ENCODE measurements around the gene CNKSR3.

Gene CNKSR3

GRCh38 chr6:154361476-154361875 lies 149.0 kb downstream of the CNKSR3 start:
- Histone ChIP-seq H3K4me3 (ENCODE audit: low read depth, low read length) (no peak overlapping the region), H3K9me3 (ENCODE audit: control insufficient read depth, insufficient read depth, low read length) (no peaks in the 10 kb centered on the region), H3K4me1 (ENCODE audit: control insufficient read depth, insufficient read depth, low read length) (no peaks in the 10 kb centered on the region), H3K36me3 (ENCODE audit: control insufficient read depth, insufficient read depth, low read length) (no peaks in the 10 kb centered on the region), H3K27me3 (ENCODE audit: control insufficient read depth, insufficient read depth, low read length) (no peaks in the 10 kb centered on the region), H3K9ac (ENCODE audit: low read depth, low read length) (no peak overlapping the region)

DNA sequence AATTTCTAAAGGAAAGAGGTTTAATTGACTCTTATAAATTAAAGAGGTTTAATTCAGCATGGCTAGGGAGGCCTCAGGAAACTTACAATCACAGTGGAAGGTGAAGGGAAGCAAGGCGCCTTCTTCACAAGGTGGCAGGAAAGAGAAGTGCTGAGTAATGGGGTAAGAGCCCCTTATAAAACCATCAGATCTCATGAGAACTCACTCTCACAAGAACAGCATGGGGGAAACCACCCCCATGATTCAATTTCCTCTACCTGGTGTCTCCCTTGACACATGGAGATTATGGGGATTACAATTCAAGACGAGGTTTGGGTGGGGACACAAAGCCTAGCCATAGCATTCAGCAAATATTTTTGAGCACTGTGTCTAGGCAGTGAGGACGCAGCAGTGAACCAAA lies 150.0 kb downstream of the CNKSR3 start:
- no peak overlapping the region for H3K9ac ChIP-seq (ENCODE audit: low read depth, low read length)
- no peaks in the 10 kb centered on the region for H3K27me3 ChIP-seq (ENCODE audit: control insufficient read depth, insufficient read depth, low read length)
- H3K4me1 ChIP-seq (ENCODE audit: control insufficient read depth, insufficient read depth, low read length): no peaks in the 10 kb centered on the region
- H3K9me3 ChIP-seq (ENCODE audit: control insufficient read depth, insufficient read depth, low read length): no peaks in the 10 kb centered on the region
- no peak overlapping the region for H3K4me3 ChIP-seq (ENCODE audit: low read depth, low read length)
- no peaks in the 10 kb centered on the region for H3K36me3 ChIP-seq (ENCODE audit: control insufficient read depth, insufficient read depth, low read length)

GRCh38 chr6:154359679-154360078 lies 150.8 kb downstream of the CNKSR3 start:
- no peak overlapping the region for H3K4me3 ChIP-seq (ENCODE audit: low read depth, low read length)
- H3K27me3 ChIP-seq (ENCODE audit: control insufficient read depth, insufficient read depth, low read length): no peaks in the 10 kb centered on the region

DNA sequence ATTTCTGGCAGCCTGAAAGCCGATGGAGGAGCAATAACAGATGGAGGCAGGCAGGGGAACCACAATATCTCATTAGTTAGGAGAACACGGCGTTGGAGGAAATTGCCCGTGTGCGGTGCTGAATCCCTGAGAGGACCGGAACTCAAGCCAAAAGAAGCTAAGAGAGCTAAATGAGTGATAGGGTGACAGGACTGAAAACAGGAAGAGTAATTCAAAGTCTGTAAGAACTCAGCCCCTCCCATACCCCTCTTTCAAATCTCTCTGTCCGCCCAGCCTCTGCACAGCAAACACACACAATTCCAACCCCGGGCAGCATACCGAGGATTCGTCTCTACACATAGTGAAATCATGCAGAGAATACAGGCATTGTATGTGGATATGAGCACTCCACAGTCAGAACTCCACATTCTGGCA lies 151.3 kb downstream of the CNKSR3 start:
- Histone ChIP-seq H3K27me3 (ENCODE audit: control insufficient read depth, insufficient read depth, low read length) (no peaks in the 10 kb centered on the region), H3K4me3 (ENCODE audit: low read depth, low read length) (no peak overlapping the region), H3K9me3 (ENCODE audit: control insufficient read depth, insufficient read depth, low read length) (no peaks in the 10 kb centered on the region), H3K36me3 (ENCODE audit: control insufficient read depth, insufficient read depth, low read length) (no peaks in the 10 kb centered on the region), H3K9ac (ENCODE audit: low read depth, low read length) (no peak overlapping the region), H3K4me1 (ENCODE audit: control insufficient read depth, insufficient read depth, low read length) (no peaks in the 10 kb centered on the region)

More at GRCh38 chr6:154359679-154360078, 150.8 kb downstream of the CNKSR3 start:
- Histone ChIP-seq H3K36me3 (ENCODE audit: control insufficient read depth, insufficient read depth, low read length) (no peaks in the 10 kb centered on the region), H3K9ac (ENCODE audit: low read depth, low read length) (no peak overlapping the region), H3K9me3 (ENCODE audit: control insufficient read depth, insufficient read depth, low read length) (no peaks in the 10 kb centered on the region), H3K4me1 (ENCODE audit: control insufficient read depth, insufficient read depth, low read length) (no peaks in the 10 kb centered on the region)

DNA sequence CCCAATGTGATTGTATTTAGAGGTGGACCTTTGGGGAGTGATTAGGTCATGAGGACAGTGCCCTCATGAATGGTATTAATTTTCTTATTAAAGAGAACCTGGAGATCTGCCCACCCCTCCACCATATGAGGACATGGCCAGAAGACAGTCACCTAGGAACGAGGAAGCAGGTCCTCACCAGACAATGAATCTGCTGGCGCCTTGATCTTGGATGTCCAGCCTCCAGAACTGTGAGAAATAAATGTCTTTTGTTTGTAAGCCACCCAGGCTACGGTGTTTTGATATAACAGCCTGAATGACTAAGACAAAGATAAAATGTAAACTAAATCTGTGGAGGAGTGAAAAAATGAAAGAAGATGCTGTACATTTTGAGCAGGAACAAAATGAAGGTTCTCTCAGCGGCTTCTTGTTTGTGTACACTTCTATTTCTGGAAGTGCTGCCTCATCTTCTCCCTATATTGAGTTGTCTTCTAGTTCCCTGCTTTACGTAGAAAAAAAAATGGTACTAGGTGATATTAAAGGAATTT lies 152.4 kb downstream of the CNKSR3 start:
- H3K9me3 ChIP-seq (ENCODE audit: control insufficient read depth, insufficient read depth, low read length): no peaks in the 10 kb centered on the region
- no peaks in the 10 kb centered on the region for H3K36me3 ChIP-seq (ENCODE audit: control insufficient read depth, insufficient read depth, low read length)
- H3K4me3 ChIP-seq (ENCODE audit: low read depth, low read length): no peak overlapping the region
- H3K4me1 ChIP-seq (ENCODE audit: control insufficient read depth, insufficient read depth, low read length): no peaks in the 10 kb centered on the region
- no peak overlapping the region for H3K9ac ChIP-seq (ENCODE audit: low read depth, low read length)
- no peaks in the 10 kb centered on the region for H3K27me3 ChIP-seq (ENCODE audit: control insufficient read depth, insufficient read depth, low read length)

GRCh38 chr6:154356690-154357089 lies 153.8 kb downstream of the CNKSR3 start, which contains the start of gene IPCEF1:
Gene IPCEF1 (minus strand): TSS chr6:154356803. CDS start chr6:154265947, 90,856 bp downstream.
- no peak within 1 kb of the TSS for H3K4me3 ChIP-seq (ENCODE audit: low read depth, low read length)
- H3K36me3 ChIP-seq (ENCODE audit: control insufficient read depth, insufficient read depth, low read length): no peaks in the 10 kb centered on the region
- no peaks in the 10 kb centered on the region for H3K4me1 ChIP-seq (ENCODE audit: control insufficient read depth, insufficient read depth, low read length)
- H3K9me3 ChIP-seq (ENCODE audit: control insufficient read depth, insufficient read depth, low read length): no peaks in the 10 kb centered on the region
- no peak within 1 kb of the TSS for H3K9ac ChIP-seq (ENCODE audit: low read depth, low read length)
- H3K27me3 ChIP-seq (ENCODE audit: control insufficient read depth, insufficient read depth, low read length): no peaks in the 10 kb centered on the region

- H3K9me3 ChIP-seq (ENCODE audit: control insufficient read depth, insufficient read depth, low read length): no peaks in the 10 kb centered on the region
- no peak overlapping the region for H3K4me3 ChIP-seq (ENCODE audit: low read depth, low read length)
- H3K27me3 ChIP-seq (ENCODE audit: control insufficient read depth, insufficient read depth, low read length): no peaks in the 10 kb centered on the region
- H3K9ac ChIP-seq (ENCODE audit: low read depth, low read length): no peak overlapping the region
- no peaks in the 10 kb centered on the region for H3K4me1 ChIP-seq (ENCODE audit: control insufficient read depth, insufficient read depth, low read length)
- no peaks in the 10 kb centered on the region for H3K36me3 ChIP-seq (ENCODE audit: control insufficient read depth, insufficient read depth, low read length)
These were observed 154.4 kb downstream of the CNKSR3 start for GRCh38 chr6:154356113-154356512.

- Histone ChIP-seq H3K36me3 (ENCODE audit: control insufficient read depth, insufficient read depth, low read length) (no peaks in the 10 kb centered on the region), H3K4me1 (ENCODE audit: control insufficient read depth, insufficient read depth, low read length) (no peaks in the 10 kb centered on the region), H3K9me3 (ENCODE audit: control insufficient read depth, insufficient read depth, low read length) (no peaks in the 10 kb centered on the region), H3K27me3 (ENCODE audit: control insufficient read depth, insufficient read depth, low read length) (no peaks in the 10 kb centered on the region), H3K4me3 (ENCODE audit: low read depth, low read length) (no peak overlapping the region), H3K9ac (ENCODE audit: low read depth, low read length) (no peak overlapping the region)
These were observed 156.2 kb downstream of the CNKSR3 start for GRCh38 chr6:154354265-154354777.

GRCh38 chr6:154353626-154354025 lies 156.9 kb downstream of the CNKSR3 start:
- Histone ChIP-seq H3K36me3 (ENCODE audit: control insufficient read depth, insufficient read depth, low read length) (no peaks in the 10 kb centered on the region), H3K9ac (ENCODE audit: low read depth, low read length) (no peak overlapping the region), H3K4me3 (ENCODE audit: low read depth, low read length) (no peak overlapping the region), H3K9me3 (ENCODE audit: control insufficient read depth, insufficient read depth, low read length) (no peaks in the 10 kb centered on the region), H3K27me3 (ENCODE audit: control insufficient read depth, insufficient read depth, low read length) (no peaks in the 10 kb centered on the region), H3K4me1 (ENCODE audit: control insufficient read depth, insufficient read depth, low read length) (no peaks in the 10 kb centered on the region)

- Histone ChIP-seq H3K9me3 (ENCODE audit: control insufficient read depth, insufficient read depth, low read length) (no peaks in the 10 kb centered on the region), H3K4me1 (ENCODE audit: control insufficient read depth, insufficient read depth, low read length) (no peaks in the 10 kb centered on the region), H3K4me3 (ENCODE audit: low read depth, low read length) (no peak overlapping the region), H3K36me3 (ENCODE audit: control insufficient read depth, insufficient read depth, low read length) (no peaks in the 10 kb centered on the region), H3K9ac (ENCODE audit: low read depth, low read length) (no peak overlapping the region), H3K27me3 (ENCODE audit: control insufficient read depth, insufficient read depth, low read length) (no peaks in the 10 kb centered on the region)
These were observed 157.4 kb downstream of the CNKSR3 start for GRCh38 chr6:154352898-154353585.

GRCh38 chr6:154350293-154350692 lies 160.2 kb downstream of the CNKSR3 start:
- Histone ChIP-seq H3K9ac (ENCODE audit: low read depth, low read length) (no peak overlapping the region), H3K36me3 (ENCODE audit: control insufficient read depth, insufficient read depth, low read length) (no peaks in the 10 kb centered on the region), H3K4me1 (ENCODE audit: control insufficient read depth, insufficient read depth, low read length) (no peaks in the 10 kb centered on the region), H3K9me3 (ENCODE audit: control insufficient read depth, insufficient read depth, low read length) (no peaks in the 10 kb centered on the region), H3K4me3 (ENCODE audit: low read depth, low read length) (no peak overlapping the region), H3K27me3 (ENCODE audit: control insufficient read depth, insufficient read depth, low read length) (no peaks in the 10 kb centered on the region)

- no peaks in the 10 kb centered on the region for H3K9me3 ChIP-seq (ENCODE audit: control insufficient read depth, insufficient read depth, low read length)
These were observed 162.5 kb downstream of the CNKSR3 start for GRCh38 chr6:154347981-154348380.

More at GRCh38 chr6:154347981-154348380, 162.5 kb downstream of the CNKSR3 start:
- Histone ChIP-seq H3K36me3 (ENCODE audit: control insufficient read depth, insufficient read depth, low read length) (no peaks in the 10 kb centered on the region), H3K9ac (ENCODE audit: low read depth, low read length) (no peak overlapping the region), H3K4me3 (ENCODE audit: low read depth, low read length) (no peak overlapping the region), H3K4me1 (ENCODE audit: control insufficient read depth, insufficient read depth, low read length) (peaks cover 14% of the 10 kb centered on the region), H3K27me3 (ENCODE audit: control insufficient read depth, insufficient read depth, low read length) (no peaks in the 10 kb centered on the region)

Measured in iPS-15b (cell line).